D721Med (cell line): ENCODE measurements around the gene CD200.
"Not testable (repeated sequence)": the region's sequence is repeated elsewhere in the genome, so short reads cannot be mapped to it uniquely, and the experiment has no call there.

Experiments
- DNase-seq: peaks from one replicate; pipeline ENCODE4 v3.0.0; 2011; ENCODE audit warnings: low spot score; ENCODE audit not compliant: insufficient read length
- FAIRE-seq: peaks from 2 replicates; lab custom pipeline; 2011; peaks lifted over from hg19 to GRCh38; lab: Jason Lieb, UNC
- TF ChIP-seq, protein P1 (sequence below): IDR thresholded peaks from 2 replicates; pipeline ENCODE4 v1.5.1; 2012; ENCODE audit warnings: mild to moderate bottlenecking, control low read depth; ENCODE audit not compliant: insufficient read depth; ENCODE audit errors: missing control alignments

The CD200 gene

DNA sequence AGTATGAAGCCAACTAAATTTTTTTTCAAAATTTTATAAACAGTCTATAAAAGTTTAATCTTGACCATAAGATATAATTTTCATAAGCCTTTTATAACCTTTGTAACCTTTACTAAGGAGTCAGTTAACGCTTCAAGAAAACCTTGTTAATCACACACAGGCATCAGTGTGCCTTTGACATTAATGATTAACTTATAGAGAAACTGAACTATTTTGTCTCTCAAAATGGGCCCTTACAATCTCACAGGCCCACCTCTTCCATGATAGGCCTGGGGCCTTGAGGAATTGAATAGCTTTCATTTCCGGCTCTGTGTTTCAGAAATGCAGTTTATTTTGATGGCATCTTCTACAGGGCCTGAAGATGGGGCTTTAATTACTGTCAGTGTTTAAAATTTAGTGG is 70.1 kb downstream of the CD200 start:
- TF ChIP-seq, protein P1, sequence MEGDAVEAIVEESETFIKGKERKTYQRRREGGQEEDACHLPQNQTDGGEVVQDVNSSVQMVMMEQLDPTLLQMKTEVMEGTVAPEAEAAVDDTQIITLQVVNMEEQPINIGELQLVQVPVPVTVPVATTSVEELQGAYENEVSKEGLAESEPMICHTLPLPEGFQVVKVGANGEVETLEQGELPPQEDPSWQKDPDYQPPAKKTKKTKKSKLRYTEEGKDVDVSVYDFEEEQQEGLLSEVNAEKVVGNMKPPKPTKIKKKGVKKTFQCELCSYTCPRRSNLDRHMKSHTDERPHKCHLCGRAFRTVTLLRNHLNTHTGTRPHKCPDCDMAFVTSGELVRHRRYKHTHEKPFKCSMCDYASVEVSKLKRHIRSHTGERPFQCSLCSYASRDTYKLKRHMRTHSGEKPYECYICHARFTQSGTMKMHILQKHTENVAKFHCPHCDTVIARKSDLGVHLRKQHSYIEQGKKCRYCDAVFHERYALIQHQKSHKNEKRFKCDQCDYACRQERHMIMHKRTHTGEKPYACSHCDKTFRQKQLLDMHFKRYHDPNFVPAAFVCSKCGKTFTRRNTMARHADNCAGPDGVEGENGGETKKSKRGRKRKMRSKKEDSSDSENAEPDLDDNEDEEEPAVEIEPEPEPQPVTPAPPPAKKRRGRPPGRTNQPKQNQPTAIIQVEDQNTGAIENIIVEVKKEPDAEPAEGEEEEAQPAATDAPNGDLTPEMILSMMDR: no peak
- DNase-seq (no peak), FAIRE-seq (no peak)

DNA sequence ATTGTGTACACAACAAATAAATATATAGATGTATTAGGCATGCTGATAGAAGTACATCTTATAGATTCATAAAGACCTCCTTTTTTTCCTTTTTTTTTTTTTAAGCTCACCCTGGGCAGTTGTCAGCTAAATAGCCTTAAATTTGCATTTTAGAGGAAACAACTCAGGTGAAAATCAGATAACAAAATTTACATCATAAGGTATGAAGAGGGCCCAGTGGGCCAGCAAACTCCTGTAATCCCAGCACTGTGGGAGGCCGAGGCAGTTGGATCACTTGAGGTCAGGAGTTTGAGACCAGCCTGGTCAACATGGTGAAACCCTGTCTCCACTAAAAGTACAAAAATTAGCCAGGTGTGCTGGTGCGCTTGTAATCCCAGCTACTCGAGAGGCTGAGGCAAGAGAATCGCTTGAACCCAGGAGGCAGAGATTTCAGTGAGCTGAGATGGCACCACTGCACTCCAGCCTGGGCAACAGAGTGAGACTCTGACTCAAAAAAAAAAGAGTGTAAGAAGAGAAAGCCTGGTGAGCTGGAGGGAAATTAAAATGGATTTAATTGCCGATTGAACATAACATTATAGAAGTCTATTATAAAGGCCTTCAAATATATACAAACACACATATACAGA is 72.1 kb downstream of the CD200 start:
- DNase-seq, FAIRE-seq: not testable (repeated sequence)

DNA sequence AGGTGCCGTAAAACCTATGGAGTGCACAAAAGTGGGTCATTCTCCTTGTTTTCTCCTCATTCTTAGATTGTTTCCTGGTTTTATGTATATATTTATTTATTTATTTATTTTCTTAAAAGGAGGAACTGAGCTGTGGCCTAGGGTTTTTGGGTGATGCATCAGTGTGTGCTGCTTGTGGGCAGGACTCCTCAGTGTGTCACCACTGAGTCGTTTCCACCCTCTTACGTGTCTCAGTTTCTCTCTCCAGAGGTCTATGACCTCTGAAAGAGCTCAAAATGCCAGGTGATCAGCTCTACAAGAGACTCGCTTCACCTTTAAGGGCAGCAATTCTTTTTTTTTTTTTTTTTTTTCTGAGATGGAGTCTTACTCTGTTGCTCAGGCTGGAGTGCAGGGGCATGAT is 72.9 kb downstream of the CD200 start:
- FAIRE-seq (no peak), DNase-seq (no peak)

DNA sequence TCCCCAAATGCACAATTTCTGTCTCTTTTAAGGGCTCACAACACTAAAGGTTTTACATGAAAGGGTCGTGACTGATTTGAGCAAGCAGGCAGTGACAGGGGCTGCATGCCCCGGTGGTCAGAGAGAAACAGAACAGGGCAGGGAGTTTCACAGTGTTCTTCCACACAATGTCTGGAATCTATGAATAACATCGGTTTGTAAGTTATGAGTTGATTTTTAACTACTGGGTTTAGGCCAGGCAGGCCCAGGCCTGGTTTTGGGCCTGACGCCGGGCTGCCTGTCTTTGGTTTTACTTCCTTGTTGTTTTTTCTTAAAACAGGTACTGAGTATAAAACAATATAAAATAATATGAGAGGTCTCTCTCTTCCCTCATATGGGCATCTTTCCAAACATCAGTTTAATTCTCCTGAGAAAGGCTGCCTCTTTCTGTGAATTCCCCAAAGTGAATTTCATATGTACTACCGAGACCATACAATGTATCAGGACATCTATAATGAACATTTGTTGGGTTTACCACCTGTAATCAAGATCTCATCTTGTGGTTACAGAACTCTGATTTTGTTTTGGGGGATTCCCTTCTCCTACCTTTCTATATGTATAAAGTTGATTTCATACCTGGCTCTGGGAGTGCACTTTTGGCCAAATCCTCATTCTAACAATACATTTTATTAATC is 74.4 kb downstream of the CD200 start:
- TF ChIP-seq, protein P1: no peak
- DNase-seq (no peak), FAIRE-seq (no peak)

More for the DNA sequence above, 72.9 kb downstream of the CD200 start:
- TF ChIP-seq, protein P1: no peak

DNA sequence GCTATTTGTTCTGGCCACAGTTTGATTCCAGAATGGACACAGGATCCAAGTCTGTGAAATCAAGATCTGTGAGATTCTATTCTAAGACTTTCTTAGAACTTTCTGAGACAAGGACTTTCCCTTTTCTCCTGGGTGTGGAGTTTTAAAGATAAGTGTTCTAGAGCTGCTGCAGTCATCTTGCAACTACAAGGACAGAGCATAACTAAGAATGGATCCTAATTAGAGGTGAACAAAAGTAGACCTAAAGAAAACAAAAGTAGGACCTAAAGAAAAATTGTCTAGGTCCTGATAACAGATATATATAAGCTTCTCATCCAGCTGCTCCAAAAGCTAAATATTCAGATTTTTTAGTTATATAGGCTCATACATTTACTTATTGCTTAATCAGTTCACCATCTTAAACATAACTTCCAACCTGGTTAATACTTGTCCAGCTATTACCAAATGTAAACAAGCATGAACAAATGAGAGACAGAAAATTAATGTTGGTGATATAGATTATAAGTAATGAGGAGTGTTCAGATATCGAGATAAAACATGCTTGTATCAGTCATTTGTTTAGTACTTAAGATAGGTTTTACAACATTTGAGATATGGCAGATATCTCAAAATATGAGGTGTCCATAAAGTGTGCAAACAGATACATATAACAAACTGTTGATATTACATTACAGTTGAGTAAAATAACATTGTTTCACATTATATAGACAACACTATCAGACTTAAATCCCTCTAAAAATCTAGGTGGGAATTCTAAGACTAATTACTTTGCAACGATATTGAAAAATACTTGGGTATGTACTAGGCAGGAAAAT is 75.1 kb downstream of the CD200 start:
- DNase-seq (no peak), FAIRE-seq (no peak)
- TF ChIP-seq, protein P1: no peak

DNA sequence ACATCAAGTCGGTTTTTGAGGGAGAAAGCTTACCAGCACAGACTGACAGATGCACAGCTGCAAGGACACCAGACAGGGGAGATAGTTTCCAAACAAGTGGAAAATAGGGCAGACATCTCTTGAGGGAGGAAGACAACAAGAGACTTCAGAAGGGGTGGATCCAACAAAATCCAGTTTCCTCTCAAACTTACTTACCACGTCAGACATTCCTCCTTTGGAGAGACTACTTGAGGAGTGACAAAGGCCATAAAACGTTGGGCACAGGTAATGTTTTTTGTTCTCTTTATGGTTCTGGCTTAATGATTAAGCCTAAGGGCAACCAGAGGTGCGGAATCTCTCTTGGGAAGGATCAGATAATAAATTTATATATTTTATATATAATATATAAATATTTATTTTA is 76.1 kb downstream of the CD200 start:
- no peak for FAIRE-seq
- TF ChIP-seq, protein P1: no peak

DNA sequence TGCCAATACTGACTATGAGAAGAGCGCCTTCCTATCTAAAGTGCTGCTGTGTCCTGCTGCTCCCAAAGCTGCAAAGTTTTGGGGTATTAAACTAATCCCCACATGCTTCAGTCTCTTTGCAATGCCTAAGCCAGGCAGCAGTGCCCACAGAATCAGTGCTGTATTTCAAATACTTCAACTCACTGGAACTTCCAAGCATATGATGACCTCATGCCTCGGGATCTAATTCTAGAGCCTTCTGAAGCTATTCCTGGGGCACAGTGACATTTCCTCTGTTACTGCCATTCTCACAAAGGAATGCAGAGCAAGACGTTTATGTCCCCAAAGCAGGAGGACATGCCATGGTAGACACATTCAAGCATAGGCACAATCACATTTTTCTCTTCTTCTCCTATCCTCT is 78.5 kb downstream of the CD200 start:
- DNase-seq (no peak), FAIRE-seq (no peak)
- TF ChIP-seq, protein P1: no peak

More for the DNA sequence above, 76.1 kb downstream of the CD200 start:
- no peak for DNase-seq
